Measurements from ENCODE around the gene SLIT3. TPM values are rescaled to one million over a fixed set of nuclear protein-coding genes. Genes with fewer than 3 reads are reported as not detected.

Gene SLIT3
- total and polyA plus RNA-seq, 2 donors (not counting 3 experiments of a cell fraction or from before 2014, with no cell fraction given), result 0.90 to 1.0 TPM

DNA sequence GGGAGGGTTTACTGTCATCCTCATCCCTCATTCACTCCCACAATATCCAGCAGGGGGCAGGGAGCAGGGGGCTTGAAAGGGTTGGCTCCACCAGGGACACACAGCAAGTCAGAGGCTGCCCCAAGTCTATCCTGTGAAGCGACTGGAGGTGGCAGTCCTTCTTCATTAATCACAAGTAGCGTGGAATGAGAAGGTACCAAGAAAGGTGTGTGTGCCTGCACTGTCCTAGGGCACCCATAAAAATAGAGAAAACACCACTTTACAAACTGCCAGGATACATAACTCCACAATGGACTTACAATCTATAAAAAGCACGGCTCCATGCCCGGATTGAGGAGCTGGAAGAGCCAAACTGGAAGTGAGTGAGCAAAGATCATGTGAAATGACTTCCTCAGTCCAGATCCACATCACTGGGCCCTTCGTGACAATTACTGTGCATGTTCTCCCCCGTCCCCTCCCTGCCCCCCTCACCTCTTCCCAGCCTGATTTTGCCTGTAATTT lies 183.9 kb downstream of the SLIT3 start:
- dilution Hi-C loops (cut with MboI; ENCODE audit: extremely low pct_ligation_motif_present, low sequenced_read_pairs), result no loop called here
- no TSS peak for BruUV-seq (replicated peaks)
- no peak overlapping the region for H3K4me2 ChIP-seq (ENCODE audit: insufficient read depth, low read length)
- no peaks in the 10 kb centered on the region for H3K79me2 ChIP-seq (ENCODE audit: control insufficient read depth, insufficient read depth, low read length)
- ChIA-PET CTCF (interaction anchor here (0.7 kb wide), 1 partner anchor 9 kb away, joined by 3 read pairs; no protein-coding TSS in a partner anchor), POLR2A (interaction anchor here (0.7 kb wide), 1 partner anchor 1237 kb away, joined by 5 read pairs; no protein-coding TSS in a partner anchor)
- H3K9me3 ChIP-seq (replicated peaks; ENCODE audit: control insufficient read depth, insufficient read depth, low read length), result no peaks in the 10 kb centered on the region
- no peak overlapping the region for H3K9ac ChIP-seq (replicated peaks; ENCODE audit: extremely low read depth, insufficient read depth, low read length)
- FAIRE-seq, result no peak
- no peaks in the 10 kb centered on the region for H3K9me1 ChIP-seq (replicated peaks; ENCODE audit: control insufficient read depth, extremely low read depth, insufficient read depth, low read length)
- intact Hi-C loops (cut with micrococcal nuclease), result loop anchor here (1.0 to 5.0 kb wide), 2 partner anchors 185 to 464 kb away; partner anchors contain the start of gene SLIT3
- no peak overlapping the region for H2AFZ ChIP-seq (ENCODE audit: low read depth, low read length)
- TF ChIP-seq MYC (IDR thresholded peaks at IDR 0.05; ENCODE audit: low read depth, low read length), result no peak
- TF ChIP-seq, protein P1, sequence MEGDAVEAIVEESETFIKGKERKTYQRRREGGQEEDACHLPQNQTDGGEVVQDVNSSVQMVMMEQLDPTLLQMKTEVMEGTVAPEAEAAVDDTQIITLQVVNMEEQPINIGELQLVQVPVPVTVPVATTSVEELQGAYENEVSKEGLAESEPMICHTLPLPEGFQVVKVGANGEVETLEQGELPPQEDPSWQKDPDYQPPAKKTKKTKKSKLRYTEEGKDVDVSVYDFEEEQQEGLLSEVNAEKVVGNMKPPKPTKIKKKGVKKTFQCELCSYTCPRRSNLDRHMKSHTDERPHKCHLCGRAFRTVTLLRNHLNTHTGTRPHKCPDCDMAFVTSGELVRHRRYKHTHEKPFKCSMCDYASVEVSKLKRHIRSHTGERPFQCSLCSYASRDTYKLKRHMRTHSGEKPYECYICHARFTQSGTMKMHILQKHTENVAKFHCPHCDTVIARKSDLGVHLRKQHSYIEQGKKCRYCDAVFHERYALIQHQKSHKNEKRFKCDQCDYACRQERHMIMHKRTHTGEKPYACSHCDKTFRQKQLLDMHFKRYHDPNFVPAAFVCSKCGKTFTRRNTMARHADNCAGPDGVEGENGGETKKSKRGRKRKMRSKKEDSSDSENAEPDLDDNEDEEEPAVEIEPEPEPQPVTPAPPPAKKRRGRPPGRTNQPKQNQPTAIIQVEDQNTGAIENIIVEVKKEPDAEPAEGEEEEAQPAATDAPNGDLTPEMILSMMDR (IDR thresholded peaks at IDR 0.05; ENCODE audit: extremely low read depth in 1 of 2, insufficient read depth in 1 of 2, low read depth in 1 of 2, low read length in 2 of 2), result no peak
- TF ChIP-seq, protein P2, sequence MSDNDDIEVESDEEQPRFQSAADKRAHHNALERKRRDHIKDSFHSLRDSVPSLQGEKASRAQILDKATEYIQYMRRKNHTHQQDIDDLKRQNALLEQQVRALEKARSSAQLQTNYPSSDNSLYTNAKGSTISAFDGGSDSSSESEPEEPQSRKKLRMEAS (IDR thresholded peaks at IDR 0.05; ENCODE audit: insufficient read depth, insufficient read length), result no peak
- H4K20me1 ChIP-seq (replicated peaks; ENCODE audit: control insufficient read depth, extremely low read depth, insufficient read depth, low read length), result no peaks in the 10 kb centered on the region
- H3K4me3 ChIP-seq (replicated peaks in 1 of 3; ENCODE audit: insufficient read depth in 1 of 3, low read depth in 1 of 3, low read length in 3 of 3), result no peak overlapping the region
- no peaks in the 10 kb centered on the region for H3K4me1 ChIP-seq (ENCODE audit: control insufficient read depth, extremely low read depth, insufficient read depth, low read length)
- H3K36me3 ChIP-seq (ENCODE audit: control insufficient read depth in 2 of 2, extremely low read depth in 1 of 2, insufficient read depth in 2 of 2, low read length in 2 of 2), result no peaks in the 10 kb centered on the region
- no peaks in the 10 kb centered on the region for H3K27me3 ChIP-seq (ENCODE audit: control insufficient read depth in 2 of 2, insufficient read depth in 2 of 2, low read length in 2 of 2)
- H3K27ac ChIP-seq (ENCODE audit: insufficient read depth, low read depth, low read length), result no peak overlapping the region
- DNase-seq (ENCODE audit: low read depth, low spot score), result peak; percentile 14

DNA sequence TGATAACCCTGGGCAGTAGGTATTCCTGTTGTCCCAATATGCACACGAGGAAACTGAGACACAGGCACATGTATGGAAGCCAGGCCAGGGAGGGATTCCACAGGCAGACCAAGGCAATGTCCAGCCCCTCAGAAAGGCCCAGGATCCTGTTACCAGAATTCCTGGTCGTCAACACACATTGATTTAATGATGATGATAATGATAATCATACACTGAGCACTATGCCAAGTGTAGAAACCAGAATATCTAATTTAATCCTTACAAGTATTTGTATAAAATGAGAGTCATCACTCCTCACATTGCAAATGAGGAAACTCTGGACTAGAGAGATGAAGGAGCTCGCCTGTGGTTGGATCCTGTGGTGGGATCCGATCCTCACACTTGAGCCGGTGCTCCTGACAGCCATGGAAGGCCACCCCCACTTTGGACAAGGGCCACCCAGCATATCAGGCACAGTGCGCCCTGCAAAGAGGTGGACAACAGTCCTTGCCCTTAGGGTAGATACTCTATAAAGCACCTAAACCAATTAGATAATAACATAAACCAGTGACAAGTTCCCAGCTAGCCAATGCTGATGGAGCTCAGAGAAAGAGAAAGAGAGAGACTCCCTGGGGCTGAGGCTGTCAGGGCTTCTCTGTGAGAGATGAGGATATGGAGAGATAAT lies 185.3 kb downstream of the SLIT3 start:
- BruUV-seq (replicated peaks), result no TSS peak
- ChIA-PET CTCF (no interaction called here), POLR2A (no interaction called here)
- dilution Hi-C loops (cut with MboI; ENCODE audit: extremely low pct_ligation_motif_present, low sequenced_read_pairs), result no loop called here
- DNase-seq (ENCODE audit: low read depth, low spot score), result no peak
- Histone ChIP-seq H3K4me2 (ENCODE audit: insufficient read depth, low read length) (no peak overlapping the region), H3K4me3 (replicated peaks in 1 of 3; ENCODE audit: insufficient read depth in 1 of 3, low read depth in 1 of 3, low read length in 3 of 3) (no peak overlapping the region), H3K79me2 (ENCODE audit: control insufficient read depth, insufficient read depth, low read length) (no peaks in the 10 kb centered on the region), H2AFZ (ENCODE audit: low read depth, low read length) (no peak overlapping the region), H3K9ac (replicated peaks; ENCODE audit: extremely low read depth, insufficient read depth, low read length) (no peak overlapping the region), H3K36me3 (ENCODE audit: control insufficient read depth in 2 of 2, extremely low read depth in 1 of 2, insufficient read depth in 2 of 2, low read length in 2 of 2) (no peaks in the 10 kb centered on the region), H3K9me3 (replicated peaks; ENCODE audit: control insufficient read depth, insufficient read depth, low read length) (no peaks in the 10 kb centered on the region), H3K4me1 (ENCODE audit: control insufficient read depth, extremely low read depth, insufficient read depth, low read length) (no peaks in the 10 kb centered on the region), H3K9me1 (replicated peaks; ENCODE audit: control insufficient read depth, extremely low read depth, insufficient read depth, low read length) (no peaks in the 10 kb centered on the region), H3K27me3 (ENCODE audit: control insufficient read depth in 2 of 2, insufficient read depth in 2 of 2, low read length in 2 of 2) (no peaks in the 10 kb centered on the region), H3K27ac (ENCODE audit: insufficient read depth, low read depth, low read length) (no peak overlapping the region), H4K20me1 (replicated peaks; ENCODE audit: control insufficient read depth, extremely low read depth, insufficient read depth, low read length) (no peaks in the 10 kb centered on the region)
- intact Hi-C loops (cut with micrococcal nuclease), result loop anchor here (5.0 kb wide), 1 partner anchor 187 kb away; the partner anchor contains the start of gene SLIT3
- TF ChIP-seq GATA2 (IDR thresholded peaks at IDR 0.05; ENCODE audit: insufficient read depth, insufficient read length, low read depth, low read length), result no peak
- TF ChIP-seq, protein P2 (IDR thresholded peaks at IDR 0.05; ENCODE audit: insufficient read depth, insufficient read length), result no peak
- TF ChIP-seq MYC (IDR thresholded peaks at IDR 0.05; ENCODE audit: low read depth, low read length), result no peak
- no peak for TF ChIP-seq POLR2AphosphoS5 (IDR thresholded peaks at IDR 0.05; ENCODE audit: insufficient read depth, low read depth, low read length)
- no peak for TF ChIP-seq POLR2A (IDR thresholded peaks at IDR 0.05; ENCODE audit: low read depth, low read length)
- TF ChIP-seq EZH2 (IDR thresholded peaks at IDR 0.05; ENCODE audit: borderline replicate concordance, low read depth, low read length, severe bottlenecking), result no peak
- no peak for TF ChIP-seq FOS (IDR thresholded peaks at IDR 0.05; ENCODE audit: borderline replicate concordance, insufficient read depth, low read length)
- TF ChIP-seq JUN (IDR thresholded peaks at IDR 0.05; ENCODE audit: borderline replicate concordance, insufficient read depth, insufficient read length, low read depth), result no peak
- TF ChIP-seq, protein P1 (IDR thresholded peaks at IDR 0.05; ENCODE audit: extremely low read depth in 1 of 2, insufficient read depth in 1 of 2, low read depth in 1 of 2, low read length in 2 of 2), result no peak
- FAIRE-seq, result no peak
